Gastrocnemius medialis (tissue), 4 donors: ENCODE data around the gene ACSF2.
A peak's percentile ranks its signal among the peaks of the same experiment; 100 is the strongest.

Experiments
- CTCF ChIP-seq, 5 experiments: fragments of 450-650 bp in 3 of 5; fragments of 200-600 bp in 2 of 5; sonication (generic) in 2 of 5; IDR thresholded peaks in 4 of 5; conservative IDR thresholded peaks in 1 of 5; 1 replicate in 4 of 5; 2 replicates in 1 of 5; pipeline ENCODE4 v1.5.1; 2016 to 2019; ENCODE audit warnings: antibody characterized with exemption in 5 of 5, mild to moderate bottlenecking in 3 of 5, moderate library complexity in 3 of 5
- POLR2A ChIP-seq, 2 donors: fragments of 450-650 bp; IDR thresholded peaks; one replicate each; pipeline ENCODE4 v1.6.1; 2017; ENCODE audit warnings: antibody characterized with exemption in 2 of 2, mild to moderate bottlenecking in 2 of 2, moderate library complexity in 2 of 2

GRCh38 chr17:50478391-50479381, 52.7 kb downstream of the ACSF2 start, which contains the start of gene RSAD1:
- peak; percentile 93 to 97 for TF ChIP-seq POLR2A (IDR thresholded peaks at IDR 0.05)
- peak; percentile 81 to 96 (median 95) for TF ChIP-seq CTCF (IDR thresholded peaks at IDR 0.05 in 4 of 5, conservative IDR thresholded peaks at IDR 0.05 in 1 of 5)
